Measurements from ENCODE around the gene MYO15A.

DNA sequence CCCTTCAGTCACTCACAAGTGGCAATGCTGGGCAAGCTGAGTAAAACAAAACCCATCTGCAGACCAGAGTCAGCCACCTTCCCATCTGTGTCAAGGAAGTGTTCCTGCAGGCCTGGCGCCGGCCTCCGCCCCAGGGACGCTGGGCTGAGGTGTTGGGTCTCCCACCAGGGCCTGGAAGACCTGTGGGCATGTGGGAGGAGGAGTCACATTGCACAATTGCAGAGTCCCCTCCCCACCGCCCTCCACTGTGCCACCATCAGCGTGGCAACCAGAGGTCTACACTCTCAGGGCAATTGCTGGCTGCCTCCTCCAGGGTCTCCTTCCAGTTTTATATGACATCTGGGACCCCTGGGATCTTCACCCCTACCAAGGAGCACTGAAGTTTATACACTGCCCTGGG, 3.0 kb upstream of the MYO15A start:
- TF ChIP-seq, protein P1, sequence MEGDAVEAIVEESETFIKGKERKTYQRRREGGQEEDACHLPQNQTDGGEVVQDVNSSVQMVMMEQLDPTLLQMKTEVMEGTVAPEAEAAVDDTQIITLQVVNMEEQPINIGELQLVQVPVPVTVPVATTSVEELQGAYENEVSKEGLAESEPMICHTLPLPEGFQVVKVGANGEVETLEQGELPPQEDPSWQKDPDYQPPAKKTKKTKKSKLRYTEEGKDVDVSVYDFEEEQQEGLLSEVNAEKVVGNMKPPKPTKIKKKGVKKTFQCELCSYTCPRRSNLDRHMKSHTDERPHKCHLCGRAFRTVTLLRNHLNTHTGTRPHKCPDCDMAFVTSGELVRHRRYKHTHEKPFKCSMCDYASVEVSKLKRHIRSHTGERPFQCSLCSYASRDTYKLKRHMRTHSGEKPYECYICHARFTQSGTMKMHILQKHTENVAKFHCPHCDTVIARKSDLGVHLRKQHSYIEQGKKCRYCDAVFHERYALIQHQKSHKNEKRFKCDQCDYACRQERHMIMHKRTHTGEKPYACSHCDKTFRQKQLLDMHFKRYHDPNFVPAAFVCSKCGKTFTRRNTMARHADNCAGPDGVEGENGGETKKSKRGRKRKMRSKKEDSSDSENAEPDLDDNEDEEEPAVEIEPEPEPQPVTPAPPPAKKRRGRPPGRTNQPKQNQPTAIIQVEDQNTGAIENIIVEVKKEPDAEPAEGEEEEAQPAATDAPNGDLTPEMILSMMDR (IDR thresholded peaks at IDR 0.05 in 2 of 3, conservative IDR thresholded peaks at IDR 0.05 in 1 of 3; ENCODE audit: borderline replicate concordance in 1 of 3, insufficient read depth in 1 of 3, low read depth in 2 of 3, low read length in 2 of 3), result no peak
- TF ChIP-seq, protein P2, sequence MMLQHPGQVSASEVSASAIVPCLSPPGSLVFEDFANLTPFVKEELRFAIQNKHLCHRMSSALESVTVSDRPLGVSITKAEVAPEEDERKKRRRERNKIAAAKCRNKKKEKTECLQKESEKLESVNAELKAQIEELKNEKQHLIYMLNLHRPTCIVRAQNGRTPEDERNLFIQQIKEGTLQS (IDR thresholded peaks at IDR 0.05), result no peak
- TF ChIP-seq EZH2 (IDR thresholded peaks at IDR 0.05), result no peak
- TF ChIP-seq SIN3A (IDR thresholded peaks at IDR 0.05; ENCODE audit: low read depth), result no peak

All from HCT116 (cell line).